ENCODE results near the gene NUP50. TPM values are rescaled to one million over a fixed set of nuclear protein-coding genes. Genes with fewer than 3 reads are reported as not detected.

The NUP50 gene
- polyA plus RNA-seq, 1 experiment: 13.9 TPM

- peak; percentile 99 for DNase-seq (ENCODE audit: low read depth, low spot score)
- Histone ChIP-seq H3K27ac (ENCODE audit: low read depth, low read length) (peak overlapping the region; percentile 100), H3K4me3 (ENCODE audit: low read depth, low read length) (no peak overlapping the region), H3K27me3 (ENCODE audit: control insufficient read depth, insufficient read depth, low read length) (no peaks in the 10 kb centered on the region), H3K9me3 (ENCODE audit: control insufficient read depth, insufficient read depth, low read length) (peaks cover 5% of the 10 kb centered on the region; the same call in 1 of the 2 replicates)
- no peak for TF ChIP-seq CTCF (IDR thresholded peaks at IDR 0.05; ENCODE audit: low read depth, low read length)
- POLR2A ChIA-PET: interaction anchor here (1.1 kb wide), 1 partner anchor 302 kb away, joined by 3 read pairs; no protein-coding TSS in a partner anchor
- CTCF ChIA-PET: no interaction called here
These were observed 38.1 kb downstream of the NUP50 start for GRCh38 chr22:45201678-45202332.

GRCh38 chr22:45202333-45203149 is 38.8 kb downstream of the NUP50 start:
- peak overlapping the region; percentile 96 for H3K27ac ChIP-seq (ENCODE audit: low read depth, low read length)
- TF ChIP-seq CTCF (IDR thresholded peaks at IDR 0.05; ENCODE audit: low read depth, low read length): no peak
- no peak for DNase-seq (ENCODE audit: low read depth, low spot score)
- peaks cover 6% of the 10 kb centered on the region; the same call in 1 of the 2 replicates for H3K9me3 ChIP-seq (ENCODE audit: control insufficient read depth, insufficient read depth, low read length)
- POLR2A ChIA-PET: interaction anchor here (1.1 kb wide), 1 partner anchor 302 kb away, joined by 3 read pairs; no protein-coding TSS in a partner anchor
- H3K4me3 ChIP-seq (ENCODE audit: low read depth, low read length): no peak overlapping the region
- CTCF ChIA-PET: no interaction called here
- H3K27me3 ChIP-seq (ENCODE audit: control insufficient read depth, insufficient read depth, low read length): no peaks in the 10 kb centered on the region

GRCh38 chr22:45203150-45203951 is 39.6 kb downstream of the NUP50 start:
- no peak overlapping the region for H3K27ac ChIP-seq (ENCODE audit: low read depth, low read length)
- H3K27me3 ChIP-seq (ENCODE audit: control insufficient read depth, insufficient read depth, low read length): no peaks in the 10 kb centered on the region
- no peak overlapping the region for H3K4me3 ChIP-seq (ENCODE audit: low read depth, low read length)
- no peak for TF ChIP-seq CTCF (IDR thresholded peaks at IDR 0.05; ENCODE audit: low read depth, low read length)
- POLR2A ChIA-PET: no interaction called here
- CTCF ChIA-PET: no interaction called here
- peaks cover 8% of the 10 kb centered on the region; the same call in 1 of the 2 replicates for H3K9me3 ChIP-seq (ENCODE audit: control insufficient read depth, insufficient read depth, low read length)
- DNase-seq (ENCODE audit: low read depth, low spot score): no peak

GRCh38 chr22:45204241-45204640 is 40.5 kb downstream of the NUP50 start:
- TF ChIP-seq CTCF (IDR thresholded peaks at IDR 0.05; ENCODE audit: low read depth, low read length): no peak
- DNase-seq (ENCODE audit: low read depth, low spot score): no peak
- ChIA-PET POLR2A (no interaction called here), CTCF (no interaction called here)
- H3K27me3 ChIP-seq (ENCODE audit: control insufficient read depth, insufficient read depth, low read length): no peaks in the 10 kb centered on the region
- H3K27ac ChIP-seq (ENCODE audit: low read depth, low read length): no peak overlapping the region
- H3K4me3 ChIP-seq (ENCODE audit: low read depth, low read length): no peak overlapping the region
- peaks cover 11% of the 10 kb centered on the region; the same call in 1 of the 2 replicates for H3K9me3 ChIP-seq (ENCODE audit: control insufficient read depth, insufficient read depth, low read length)
